ENCODE data around the gene RTP3.

The RTP3 gene

GRCh38 chr3:46469680-46470357 is 28.0 kb upstream of the RTP3 start:
- DNase-seq: no peak

GRCh38 chr3:46470831-46471230 is 26.9 kb upstream of the RTP3 start:
- no peak for DNase-seq

GRCh38 chr3:46471371-46471914 is 26.3 kb upstream of the RTP3 start:
- DNase-seq: no peak

GRCh38 chr3:46472736-46473135 is 25.0 kb upstream of the RTP3 start:
- DNase-seq: no peak

DNA sequence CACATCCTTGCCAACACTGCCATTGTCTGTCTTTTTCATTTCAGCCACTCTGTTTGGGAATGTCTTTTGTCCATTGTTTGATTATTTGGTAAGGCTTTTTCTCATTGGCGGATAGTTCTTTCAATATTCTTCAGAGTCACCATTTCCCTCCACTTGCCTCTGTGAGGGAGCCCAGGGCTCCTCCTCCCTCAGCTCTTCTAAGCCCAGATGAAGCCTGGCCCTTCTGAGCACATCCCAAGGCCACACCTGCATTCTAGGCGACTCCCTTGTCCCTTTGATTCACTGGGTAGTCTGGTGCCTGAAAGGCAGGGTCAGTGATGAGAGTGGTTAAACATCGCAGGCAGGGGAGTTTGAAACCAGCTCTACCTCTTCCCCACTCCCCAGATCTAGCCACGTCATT is 20.6 kb upstream of the RTP3 start:
- DNase-seq: no peak

DNA sequence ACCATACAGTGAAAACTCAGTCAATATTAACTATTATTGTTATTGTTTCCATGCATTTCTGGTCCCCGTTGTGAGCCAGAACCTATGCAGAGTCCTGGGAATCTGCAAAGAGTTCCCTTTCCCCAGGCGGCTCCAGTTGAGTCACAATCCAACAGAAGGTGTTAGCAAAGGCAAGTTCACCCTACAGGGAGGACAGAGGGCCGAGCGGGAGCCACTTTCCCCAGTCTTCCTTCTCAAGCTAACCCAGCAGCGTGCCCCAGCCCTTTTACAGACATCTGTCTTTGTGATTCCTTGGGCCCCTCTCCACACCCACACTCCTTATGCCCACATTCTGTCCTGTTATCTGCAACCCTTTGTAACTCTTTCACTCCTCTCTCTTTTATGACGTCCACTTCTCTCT is 20.0 kb upstream of the RTP3 start:
- no peak for DNase-seq

DNA sequence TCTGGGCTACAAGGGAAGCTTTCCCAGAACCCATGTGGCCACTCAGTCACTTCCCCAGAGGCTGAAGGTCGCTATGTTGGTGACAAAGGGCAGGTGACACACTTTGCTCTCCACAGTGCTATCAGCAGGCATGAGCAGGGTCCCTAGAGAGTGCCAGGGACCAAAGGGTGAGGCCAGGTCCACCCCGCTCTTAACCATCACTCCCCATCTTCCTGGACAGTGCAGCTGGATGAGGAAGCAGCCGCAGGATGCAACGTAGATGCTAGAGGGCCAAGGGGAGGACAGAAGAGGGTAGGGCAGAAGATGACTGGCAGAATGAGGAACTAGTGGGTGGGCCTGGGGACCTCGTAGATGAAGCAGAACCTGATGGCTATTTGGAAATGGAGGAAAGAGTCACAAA is 19.4 kb upstream of the RTP3 start:
- no peak for DNase-seq

- DNase-seq: no peak
Observed at GRCh38 chr3:46479021-46479420, 18.8 kb upstream of the RTP3 start.

- no peak for DNase-seq
Observed at GRCh38 chr3:46479696-46480095, 18.1 kb upstream of the RTP3 start.

DNA sequence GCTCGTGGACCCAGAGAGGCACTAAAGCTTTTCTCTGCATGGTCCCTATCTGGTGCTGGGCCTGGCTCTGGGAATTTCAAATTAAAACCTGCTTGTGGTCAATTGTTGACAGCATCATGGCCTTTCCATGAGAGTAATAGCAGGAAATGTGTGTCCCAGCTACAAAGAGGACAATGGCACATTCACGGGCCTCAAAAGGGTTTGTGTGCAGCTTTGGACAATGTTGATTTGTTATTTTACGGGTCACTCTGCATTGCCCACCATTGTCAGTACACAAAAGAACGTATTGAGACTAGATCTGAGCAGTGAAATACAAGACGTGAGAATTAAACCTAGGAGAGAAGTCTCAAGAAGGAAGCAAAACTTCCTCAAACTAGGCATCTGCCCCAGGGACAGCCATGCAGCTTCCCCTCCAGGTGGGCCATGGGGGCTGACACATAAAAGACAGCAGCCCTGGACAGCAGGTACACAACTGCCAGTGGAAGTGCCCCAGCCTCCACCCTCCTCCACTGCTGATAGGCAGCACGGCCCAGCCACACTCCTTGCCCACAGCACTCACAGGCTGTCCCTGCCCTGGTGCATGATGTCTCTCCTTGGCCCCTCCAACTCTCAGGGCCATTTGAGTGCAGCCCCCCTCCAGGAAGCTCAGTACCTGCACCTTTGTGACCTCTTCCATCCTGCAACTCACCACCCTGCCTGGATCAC is 17.1 kb upstream of the RTP3 start:
- no peak for DNase-seq

DNA sequence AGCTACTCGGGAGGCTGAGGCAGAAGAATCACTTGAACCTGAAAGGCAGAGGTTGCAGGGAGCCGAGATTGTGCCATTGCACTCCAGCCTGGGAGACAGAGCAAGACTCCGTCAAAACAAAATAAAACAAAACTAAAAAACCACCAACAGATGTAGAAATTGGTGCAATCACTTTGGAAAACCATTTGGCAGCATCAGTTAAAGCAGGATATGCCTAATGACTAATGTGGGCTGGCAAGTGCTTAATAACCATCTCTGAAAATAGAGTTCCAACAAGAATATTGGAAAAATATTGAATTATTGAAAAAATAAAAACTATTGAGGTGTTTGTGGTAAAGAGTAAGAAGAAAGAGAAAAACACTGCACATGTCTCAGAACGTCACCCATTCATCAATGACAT is 16.1 kb upstream of the RTP3 start:
- no peak for DNase-seq

GRCh38 chr3:46482632-46483350 is 15.0 kb upstream of the RTP3 start:
- DNase-seq: no peak

DNA sequence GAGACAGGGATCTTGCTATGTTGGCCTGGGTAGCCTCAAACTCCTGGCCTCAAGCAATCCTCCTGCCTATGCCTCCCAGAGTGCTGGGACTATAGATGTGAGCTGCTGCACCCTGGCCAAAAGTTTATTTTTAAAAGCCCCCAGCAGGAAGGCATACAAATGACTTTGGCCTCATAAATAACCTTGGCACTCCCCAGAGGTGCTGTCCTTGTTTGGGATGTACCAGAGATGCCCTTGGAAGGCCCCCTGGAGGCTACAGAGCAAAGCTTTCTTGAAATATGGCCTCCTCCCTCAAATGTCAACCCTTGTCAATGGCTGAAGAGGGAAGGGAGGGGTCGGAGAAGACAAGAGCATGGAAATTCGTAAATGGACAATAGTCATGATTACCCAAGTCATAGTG is 14.0 kb upstream of the RTP3 start:
- no peak for DNase-seq

- DNase-seq: no peak
Observed at GRCh38 chr3:46484388-46484787, 13.4 kb upstream of the RTP3 start.

- DNase-seq: no peak
Observed at GRCh38 chr3:46484911-46485778, 12.6 kb upstream of the RTP3 start.

DNA sequence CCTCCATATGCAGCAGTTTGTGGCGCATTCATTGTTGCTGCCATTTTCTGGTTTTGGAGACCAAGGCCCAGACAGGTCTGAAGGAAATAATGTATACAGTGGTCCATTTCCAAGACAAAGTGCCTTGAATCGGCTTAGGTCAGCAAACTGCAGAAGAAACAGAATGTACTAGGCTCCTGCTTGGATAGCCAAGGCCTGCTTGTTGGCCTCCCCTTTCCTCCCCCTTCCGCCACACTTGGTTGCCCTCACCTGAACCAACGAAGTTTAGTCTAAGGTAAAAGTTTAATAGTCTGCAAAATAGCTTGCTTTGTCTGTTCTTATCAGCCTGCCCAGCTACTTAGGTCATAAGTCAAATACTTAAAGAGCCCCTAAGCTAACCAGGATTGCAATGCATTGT is 12.0 kb upstream of the RTP3 start:
- DNase-seq: no peak

GRCh38 chr3:46488735-46489361 is 8.9 kb upstream of the RTP3 start:
- peak; percentile 80 for DNase-seq

DNA sequence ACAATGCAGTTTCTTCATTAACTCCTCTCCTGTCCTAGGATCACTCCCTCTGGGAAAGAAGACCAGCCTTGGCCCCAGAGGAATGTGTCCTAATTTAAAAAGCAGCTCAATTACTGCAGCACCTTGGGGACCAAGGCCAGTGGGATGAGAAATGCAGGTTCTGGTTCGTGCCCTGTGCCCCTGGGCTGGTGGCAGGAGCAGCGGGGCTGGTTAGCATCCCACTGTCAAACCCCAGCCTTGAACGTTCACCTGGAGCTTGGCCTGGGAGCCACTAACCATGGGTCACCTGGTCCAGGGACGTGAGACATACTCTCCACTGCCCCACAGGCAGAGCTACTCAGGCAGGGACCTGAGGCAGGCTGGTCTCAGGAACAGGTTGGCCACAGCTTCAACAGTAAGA is 8.4 kb upstream of the RTP3 start:
- DNase-seq: no peak

GRCh38 chr3:46489875-46490274 is 7.9 kb upstream of the RTP3 start:
- no peak for DNase-seq

- no peak for DNase-seq
Observed at GRCh38 chr3:46490338-46491084, 7.3 kb upstream of the RTP3 start.
